ENCODE results near the gene FAM200A.
"Not testable (repeated sequence)": the region's sequence is repeated elsewhere in the genome, so short reads cannot be mapped to it uniquely, and the experiment has no call there.

The FAM200A gene

GRCh38 chr7:99559175-99559915, 7.4 kb upstream of the FAM200A start:
- DNase-seq (ENCODE audit: low read depth) = no peak

- DNase-seq (ENCODE audit: low read depth) = peak; percentile 81
Measured at GRCh38 chr7:99558306-99559174, 6.6 kb upstream of the FAM200A start, which contains the start of gene ZNF655. TSS of gene ZNF655 (plus strand) at chr7:99558642. CDS start at chr7:99560560, 1,918 bp downstream.

- DNase-seq (ENCODE audit: low read depth) = no peak
Measured at GRCh38 chr7:99557940-99558305, 6.0 kb upstream of the FAM200A start.

GRCh38 chr7:99557196-99557607, 5.3 kb upstream of the FAM200A start:
- DNase-seq (ENCODE audit: low read depth) = no peak

GRCh38 chr7:99554939-99555338, 3.0 kb upstream of the FAM200A start:
- no peak for DNase-seq (ENCODE audit: low read depth)

GRCh38 chr7:99553039-99553438, 1.1 kb upstream of the FAM200A start:
- no peak for DNase-seq (ENCODE audit: low read depth)

- no peak for DNase-seq (ENCODE audit: low read depth)
Measured at GRCh38 chr7:99551334-99551733, 580 bp downstream of the FAM200A start.

- not testable (repeated sequence) for DNase-seq (ENCODE audit: low read depth)
Measured at GRCh38 chr7:99549545-99549944, 2.4 kb downstream of the FAM200A start.

GRCh38 chr7:99545308-99545707, 6.6 kb downstream of the FAM200A start:
- not testable (repeated sequence) for DNase-seq (ENCODE audit: low read depth)

- no peak for DNase-seq (ENCODE audit: low read depth)
Measured at GRCh38 chr7:99543916-99544315, 8.0 kb downstream of the FAM200A start.

GRCh38 chr7:99543081-99543671, 8.7 kb downstream of the FAM200A start:
- no peak for DNase-seq (ENCODE audit: low read depth)

GRCh38 chr7:99541212-99541611, 10.7 kb downstream of the FAM200A start:
- DNase-seq (ENCODE audit: low read depth) = no peak

- DNase-seq (ENCODE audit: low read depth) = no peak
Measured at GRCh38 chr7:99540542-99540941, 11.4 kb downstream of the FAM200A start.

GRCh38 chr7:99539213-99539811, 12.6 kb downstream of the FAM200A start:
- DNase-seq (ENCODE audit: low read depth) = no peak

GRCh38 chr7:99535667-99536066, 16.2 kb downstream of the FAM200A start:
- no peak for DNase-seq (ENCODE audit: low read depth)

GRCh38 chr7:99531354-99531765, 20.6 kb downstream of the FAM200A start:
- DNase-seq (ENCODE audit: low read depth) = no peak

GRCh38 chr7:99525713-99526440, 26.0 kb downstream of the FAM200A start:
- DNase-seq (ENCODE audit: low read depth) = no peak

GRCh38 chr7:99521399-99521798, 30.5 kb downstream of the FAM200A start:
- DNase-seq (ENCODE audit: low read depth) = no peak

GRCh38 chr7:99514050-99514449, 37.9 kb downstream of the FAM200A start:
- no peak for DNase-seq (ENCODE audit: low read depth)

GRCh38 chr7:99505324-99505662, 46.6 kb downstream of the FAM200A start:
- DNase-seq (ENCODE audit: low read depth) = no peak

- peak; percentile 93 for DNase-seq (ENCODE audit: low read depth)
Measured at GRCh38 chr7:99504603-99505323, 47.2 kb downstream of the FAM200A start, which contains the start of gene ZKSCAN5. TSS of gene ZKSCAN5 (plus strand) at chr7:99504662. CDS start at chr7:99506045, 1,383 bp downstream.

Measured in stimulated activated CD8-positive, alpha-beta memory T cell treated with anti-CD3 and anti-CD28 coated beads, Interleukin-15, amount 100 ng/mL, for 24 hours (primary cell).